HG03565 (cell line): ENCODE results near the gene CTNNBL1.

ENCODE experiments used
- ATAC-seq: cut with Tn5 transposase; IDR thresholded peaks from one replicate; pipeline ENCODE4 v1.9.1; 2021; ENCODE audit warnings: mild to moderate bottlenecking, moderate library complexity; ENCODE audit not compliant: unreplicated experiment

CTNNBL1 gene

GRCh38 chr20:37774156-37774555 lies 80.3 kb downstream of the CTNNBL1 start:
- ATAC-seq: no peak

GRCh38 chr20:37775200-37775599 lies 81.4 kb downstream of the CTNNBL1 start:
- ATAC-seq: no peak

- no peak for ATAC-seq
Observed at GRCh38 chr20:37776049-37776448, 82.2 kb downstream of the CTNNBL1 start.

- ATAC-seq: no peak
Observed at GRCh38 chr20:37776526-37776925, 82.7 kb downstream of the CTNNBL1 start.

- ATAC-seq: no peak
Observed at GRCh38 chr20:37777012-37777950, 83.5 kb downstream of the CTNNBL1 start.

- ATAC-seq: no peak
Observed at GRCh38 chr20:37777988-37778659, 84.3 kb downstream of the CTNNBL1 start.

- no peak for ATAC-seq
Observed at GRCh38 chr20:37781626-37782025, 87.8 kb downstream of the CTNNBL1 start.

- ATAC-seq: no peak
Observed at GRCh38 chr20:37786043-37786442, 92.2 kb downstream of the CTNNBL1 start.

- no peak for ATAC-seq
Observed at GRCh38 chr20:37789408-37789807, 95.6 kb downstream of the CTNNBL1 start.

GRCh38 chr20:37790900-37791299 lies 97.1 kb downstream of the CTNNBL1 start:
- ATAC-seq: no peak

- ATAC-seq: no peak
Observed at GRCh38 chr20:37796121-37796520, 102.3 kb downstream of the CTNNBL1 start.

- no peak for ATAC-seq
Observed at GRCh38 chr20:37796733-37797132, 102.9 kb downstream of the CTNNBL1 start.

- no peak for ATAC-seq
Observed at GRCh38 chr20:37797669-37798175, 103.9 kb downstream of the CTNNBL1 start.

GRCh38 chr20:37798312-37798711 lies 104.5 kb downstream of the CTNNBL1 start:
- ATAC-seq: no peak

GRCh38 chr20:37800618-37801017 lies 106.8 kb downstream of the CTNNBL1 start:
- ATAC-seq: no peak

GRCh38 chr20:37801921-37802320 lies 108.1 kb downstream of the CTNNBL1 start:
- no peak for ATAC-seq

- ATAC-seq: no peak
Observed at GRCh38 chr20:37803438-37804307, 109.8 kb downstream of the CTNNBL1 start.

GRCh38 chr20:37804584-37805566 lies 111.0 kb downstream of the CTNNBL1 start:
- ATAC-seq: peak; percentile 54

GRCh38 chr20:37807471-37808232 lies 113.8 kb downstream of the CTNNBL1 start:
- no peak for ATAC-seq
